IPS-20b (cell line): ENCODE data around the gene OR10A6.

Experiments used
- H3K27ac ChIP-seq: one replicate; pipeline ENCODE4 v1.5.1; 2013; ENCODE audit warnings: low read length
- H3K27me3 ChIP-seq: 2 replicates; pipeline ENCODE4 v1.6.1; 2013; ENCODE audit warnings: mild to moderate bottlenecking, low read length, inconsistent platforms; ENCODE audit not compliant: insufficient read depth
- H3K36me3 ChIP-seq: 2 replicates; pipeline ENCODE4 v1.6.1; 2013; ENCODE audit warnings: low read depth, mild to moderate bottlenecking, inconsistent platforms, low read length, moderate library complexity; ENCODE audit not compliant: insufficient read depth
- H3K4me1 ChIP-seq: 2 replicates; pipeline ENCODE4 v1.6.1; 2013; ENCODE audit warnings: mild to moderate bottlenecking, control low read depth, inconsistent platforms, low read length, moderate library complexity; ENCODE audit not compliant: insufficient read depth
- H3K4me3 ChIP-seq: 2 replicates; pipeline ENCODE4 v1.5.1; 2013; ENCODE audit warnings: mild to moderate bottlenecking, low read length, inconsistent platforms
- H3K9ac ChIP-seq: 2 replicates; pipeline ENCODE4 v1.6.1; 2013; ENCODE audit warnings: low read depth, mild to moderate bottlenecking, inconsistent platforms, low read length, moderate library complexity
- H3K9me3 ChIP-seq: 2 replicates; pipeline ENCODE4 v1.6.1; 2013; ENCODE audit warnings: mild to moderate bottlenecking, low read depth, low read length, inconsistent platforms; ENCODE audit not compliant: insufficient read depth

The OR10A6 gene

GRCh38 chr11:7964261-7964660, 33.2 kb upstream of the OR10A6 start:
- Histone ChIP-seq H3K27me3 (no peaks in the 10 kb centered on the region), H3K27ac (no peak overlapping the region), H3K4me3 (no peak overlapping the region), H3K9me3 (no peaks in the 10 kb centered on the region), H3K36me3 (no peaks in the 10 kb centered on the region), H3K4me1 (no peaks in the 10 kb centered on the region), H3K9ac (no peak overlapping the region)

DNA sequence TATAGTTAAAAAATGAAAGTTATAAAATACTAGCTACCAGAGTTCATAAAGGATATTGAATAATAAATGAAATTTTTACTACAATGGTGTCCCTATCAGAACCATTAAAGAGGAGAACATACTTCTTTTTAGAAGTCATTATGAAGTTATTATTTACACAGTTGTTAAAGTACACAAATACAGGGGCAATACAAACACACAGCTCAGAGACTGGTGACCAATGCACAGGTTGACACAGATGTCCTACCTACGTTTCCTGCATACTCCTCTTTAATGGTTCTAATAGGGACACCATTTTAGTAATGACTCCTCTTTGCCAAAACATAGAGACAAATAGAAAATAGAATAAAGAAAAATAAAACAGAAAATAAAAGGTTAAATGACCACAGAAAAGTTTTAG, 24.1 kb upstream of the OR10A6 start:
- Histone ChIP-seq H3K9me3 (no peaks in the 10 kb centered on the region), H3K4me1 (no peaks in the 10 kb centered on the region), H3K27me3 (no peaks in the 10 kb centered on the region), H3K9ac (no peak overlapping the region), H3K36me3 (no peaks in the 10 kb centered on the region), H3K4me3 (no peak overlapping the region), H3K27ac (no peak overlapping the region)

DNA sequence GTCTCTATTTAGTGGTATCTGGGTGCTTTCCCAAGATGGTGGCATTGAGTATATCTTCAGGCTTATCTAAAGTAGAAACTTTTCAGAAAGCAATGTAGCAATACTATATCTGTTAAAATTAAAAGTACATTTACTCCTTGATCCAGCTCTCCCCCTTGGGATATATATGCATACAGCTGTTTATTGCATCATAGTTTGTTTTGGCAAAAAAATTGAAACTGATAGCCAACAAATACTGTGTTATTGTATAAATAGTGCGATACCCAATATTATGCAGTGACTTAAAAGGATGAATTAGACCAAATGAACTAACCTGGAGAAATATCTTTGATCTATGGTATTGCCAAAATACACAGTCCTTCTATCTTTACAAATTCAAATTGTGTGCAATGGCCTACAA, 18.9 kb upstream of the OR10A6 start:
- no peak overlapping the region for H3K27ac ChIP-seq
- H3K27me3 ChIP-seq = no peaks in the 10 kb centered on the region
- no peaks in the 10 kb centered on the region for H3K9me3 ChIP-seq
- H3K4me1 ChIP-seq = no peaks in the 10 kb centered on the region
- H3K9ac ChIP-seq = no peak overlapping the region
- H3K4me3 ChIP-seq = no peak overlapping the region
- no peaks in the 10 kb centered on the region for H3K36me3 ChIP-seq

- H3K4me1 ChIP-seq = no peaks in the 10 kb centered on the region
- H3K9ac ChIP-seq = no peak overlapping the region
- peaks cover 7% of the 10 kb centered on the region; the same call in 1 of the 2 replicates for H3K9me3 ChIP-seq
- no peaks in the 10 kb centered on the region for H3K36me3 ChIP-seq
- no peak overlapping the region for H3K4me3 ChIP-seq
- H3K27ac ChIP-seq = no peak overlapping the region
- no peaks in the 10 kb centered on the region for H3K27me3 ChIP-seq
These were observed 13.1 kb upstream of the OR10A6 start for GRCh38 chr11:7944123-7944522.

GRCh38 chr11:7941608-7942007, 10.5 kb upstream of the OR10A6 start, which contains the start of gene OR10A3:
TSS of gene OR10A3 (minus strand) at chr11:7941708. CDS start at chr11:7939520, 2,188 bp downstream.
- Histone ChIP-seq H3K9me3 (peaks cover 7% of the 10 kb centered on the region; the same call in 1 of the 2 replicates), H3K36me3 (no peaks in the 10 kb centered on the region), H3K9ac (no peak within 1 kb of the TSS), H3K27me3 (no peaks in the 10 kb centered on the region), H3K4me1 (no peaks in the 10 kb centered on the region), H3K4me3 (no peak within 1 kb of the TSS), H3K27ac (no peak within 1 kb of the TSS)

- Histone ChIP-seq H3K27me3 (no peaks in the 10 kb centered on the region), H3K4me1 (no peaks in the 10 kb centered on the region), H3K36me3 (no peaks in the 10 kb centered on the region), H3K9me3 (peaks cover 7% of the 10 kb centered on the region; the same call in 1 of the 2 replicates), H3K9ac (no peak overlapping the region), H3K4me3 (no peak overlapping the region), H3K27ac (no peak overlapping the region)
These were observed 10.1 kb upstream of the OR10A6 start for GRCh38 chr11:7941146-7941545.

GRCh38 chr11:7936615-7937014, 5.5 kb upstream of the OR10A6 start:
- H3K9ac ChIP-seq = no peak overlapping the region
- H3K9me3 ChIP-seq = no peaks in the 10 kb centered on the region
- H3K27me3 ChIP-seq = no peaks in the 10 kb centered on the region
- no peaks in the 10 kb centered on the region for H3K36me3 ChIP-seq
- no peak overlapping the region for H3K4me3 ChIP-seq
- no peak overlapping the region for H3K27ac ChIP-seq
- H3K4me1 ChIP-seq = no peaks in the 10 kb centered on the region

- H3K4me3 ChIP-seq = no peak overlapping the region
- no peaks in the 10 kb centered on the region for H3K9me3 ChIP-seq
- no peaks in the 10 kb centered on the region for H3K27me3 ChIP-seq
- no peak overlapping the region for H3K9ac ChIP-seq
- H3K4me1 ChIP-seq = no peaks in the 10 kb centered on the region
- H3K36me3 ChIP-seq = no peaks in the 10 kb centered on the region
- no peak overlapping the region for H3K27ac ChIP-seq
These were observed 3.4 kb downstream of the OR10A6 start for GRCh38 chr11:7927635-7928034.

GRCh38 chr11:7924536-7924935, 6.5 kb downstream of the OR10A6 start:
- no peaks in the 10 kb centered on the region for H3K36me3 ChIP-seq
- no peak overlapping the region for H3K4me3 ChIP-seq
- no peak overlapping the region for H3K27ac ChIP-seq
- no peaks in the 10 kb centered on the region for H3K9me3 ChIP-seq
- no peaks in the 10 kb centered on the region for H3K27me3 ChIP-seq
- no peak overlapping the region for H3K9ac ChIP-seq
- no peaks in the 10 kb centered on the region for H3K4me1 ChIP-seq

DNA sequence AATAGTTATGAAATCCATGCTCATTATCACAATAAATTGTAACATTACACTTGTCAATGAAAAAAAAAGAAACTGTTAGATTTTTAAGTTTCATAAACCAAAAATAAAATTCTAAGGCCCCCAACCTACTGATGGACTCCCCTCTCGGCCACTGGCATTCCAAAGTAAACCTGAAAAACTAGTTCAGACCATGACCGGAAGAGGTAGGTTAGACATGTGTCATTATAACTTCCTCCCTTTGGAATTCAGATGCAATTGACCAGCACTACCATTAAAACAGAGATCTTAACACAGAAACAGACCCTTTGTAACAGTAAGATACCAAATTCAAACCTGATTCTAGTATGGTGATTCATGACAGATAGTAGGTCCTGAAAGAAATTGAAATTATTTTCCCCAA, 12.9 kb downstream of the OR10A6 start:
- H3K9ac ChIP-seq = no peak overlapping the region

GRCh38 chr11:7911011-7911410, 20.1 kb downstream of the OR10A6 start:
- H3K27ac ChIP-seq = no peak overlapping the region
- no peaks in the 10 kb centered on the region for H3K27me3 ChIP-seq
- no peak overlapping the region for H3K9ac ChIP-seq
- H3K36me3 ChIP-seq = no peaks in the 10 kb centered on the region
- H3K4me1 ChIP-seq = peaks cover 46% of the 10 kb centered on the region
- no peak overlapping the region for H3K4me3 ChIP-seq
- no peaks in the 10 kb centered on the region for H3K9me3 ChIP-seq

More for the DNA sequence above, 12.9 kb downstream of the OR10A6 start:
- Histone ChIP-seq H3K36me3 (no peaks in the 10 kb centered on the region), H3K4me1 (no peaks in the 10 kb centered on the region), H3K27me3 (no peaks in the 10 kb centered on the region), H3K27ac (no peak overlapping the region), H3K4me3 (no peak overlapping the region), H3K9me3 (peaks cover 3% of the 10 kb centered on the region; the same call in 1 of the 2 replicates)

GRCh38 chr11:7910286-7910788, 20.7 kb downstream of the OR10A6 start:
- no peaks in the 10 kb centered on the region for H3K27me3 ChIP-seq
- no peak overlapping the region for H3K4me3 ChIP-seq
- H3K4me1 ChIP-seq = peaks cover 47% of the 10 kb centered on the region
- no peak overlapping the region for H3K9ac ChIP-seq
- H3K36me3 ChIP-seq = no peaks in the 10 kb centered on the region
- H3K9me3 ChIP-seq = no peaks in the 10 kb centered on the region
- no peak overlapping the region for H3K27ac ChIP-seq
